Heart right ventricle (tissue), 16 donors: Measurements from ENCODE around the gene OR5P2. TPM values are rescaled to one million over a fixed set of nuclear protein-coding genes. Genes with fewer than 3 reads are reported as not detected.
"Not testable (repeated sequence)": the region's sequence is repeated elsewhere in the genome, so short reads cannot be mapped to it uniquely, and the experiment has no call there.

Experiments used
- ATAC-seq, 8 donors: fragments of 200-7000 bp; cut with Tn5 transposase; one replicate each; pipeline ENCODE4 v1.9.1; 2020; ENCODE audit warnings: mild to moderate bottlenecking in 8 of 8, moderate library complexity in 8 of 8, moderate number of reproducible peaks in 1 of 8
- DNase-seq, 2 donors: peaks; one replicate each; pipeline ENCODE4 v3.0.0-alpha.2; 2020
- H3K27ac ChIP-seq, 10 donors: fragments of 200-600 bp; sonication (generic) in 2 of 10; one replicate each; pipeline versions ENCODE4 v1.5.0 to v1.8.0; 2020 to 2022; ENCODE audit warnings: mild to moderate bottlenecking in 3 of 10
- H3K27me3 ChIP-seq, 7 donors: fragments of 200-600 bp; one replicate each; pipeline ENCODE4 v1.8.0; 2021 to 2022; ENCODE audit warnings: mild to moderate bottlenecking in 2 of 7
- H3K36me3 ChIP-seq, 9 donors: fragments of 200-600 bp; sonication (generic) in 1 of 9; one replicate each; pipeline versions ENCODE4 v1.5.0 to v1.8.0; 2020 to 2022; ENCODE audit warnings: mild to moderate bottlenecking in 2 of 9
- H3K4me1 ChIP-seq, 9 donors: fragments of 200-600 bp; sonication (generic) in 1 of 9; one replicate each; pipeline versions ENCODE4 v1.5.0 to v1.8.0; 2020 to 2022; ENCODE audit warnings: mild to moderate bottlenecking in 4 of 9
- H3K4me3 ChIP-seq, 10 donors: fragments of 200-600 bp; sonication (generic) in 2 of 10; one replicate each; pipeline versions ENCODE4 v1.5.0 to v1.8.0; 2020 to 2022; ENCODE audit warnings: mild to moderate bottlenecking in 7 of 10, moderate library complexity in 2 of 10
- H3K9me3 ChIP-seq, 11 donors: fragments of 200-600 bp in 10 of 11; sonication (generic) in 2 of 11; one replicate each; pipeline versions ENCODE4 v1.5.0 to v1.8.0; 2013 to 2022; ENCODE audit warnings: mild to moderate bottlenecking in 2 of 11, control low read depth in 1 of 11, moderate library complexity in 1 of 11
- WGBS, 2 donors: extraction: QIAGEN DNeasy Blood & Tissue Kit; methylation state at CpG; one replicate each; pipeline ENCODE4 v1.1.7; 2013; ENCODE audit warnings: inconsistent platforms in 1 of 2; 5-methylcytosine and 5-hydroxymethylcytosine counted together
- intact Hi-C, 10 donors: fragments of 100-400 bp; cut with DNase I; formaldehyde crosslinking; loops; one replicate each; pipeline versions ENCODE4 v1.11.1 to v1.14.2; 2022
- polyA plus RNA-seq, 2 donors: library from polyadenylated mRNA; stranded (reverse); fragments of 200-250 nt; gene quantifications; one replicate each; pipeline ENCODE4 v1.2.3, GENCODE V29; 2013
- total RNA-seq, 10 donors: library from RNA; stranded (reverse); fragmentation: NEBNext Ultra II Directional in 3 of 10; extraction: Animal tissue kit (Norgen Biotek cat#: 25700) in 3 of 10; gene quantifications; one replicate each; pipeline versions ENCODE4 v1.2.1 to v1.2.4, GENCODE V29; 2021 to 2023
- TF ChIP-seq, protein P1 (sequence below), 9 donors: fragments of 200-600 bp; sonication (generic) in 2 of 9; IDR thresholded peaks; one replicate each; pipeline versions ENCODE4 v1.5.0 to v1.8.0; 2021 to 2022; ENCODE audit warnings: antibody characterized with exemption in 9 of 9, mild to moderate bottlenecking in 5 of 9, moderate library complexity in 1 of 9
- donor health status: Arrhythmogenic right ventricular cardiomyopathy.
- donor health status: ischemic (EF 13 %, LVEDD 7.1; RV severe dilation, severe dysfunction).
- donor health status: healthy with polysubstance abuse.
- donor health status: DM: no; HTN: yes; CAD: no.
- donor health status: DM: no; HTN: no; CAD: no.
- donor health status: ischemic (EF 25% LVEDD 6.9; RV normal size, moderate dysfunction).
- donor health status: ischemic (EF 25% LVEDD 5.7; RV mildly dilated, moderate dysfunction).
- donor health status: healthy.
- donor health status: DM: yes; HTN: yes; CAD: no.
- donor health status: Ischemic cardiomyopathy.
- donor health status: ischemic (EF 35%, LVEDD 5.7; RV mildly dilated, moderate dysfunction).
- donor health status: nonischemic (EF 11% LVEDD 7.7; RV severe dilation, severe dysfunction).
- donor health status: DM: yes; HTN: yes; CAD: no.
- donor health status: PGD.
- donor health status: ischemic (EF 29% LVEDD 5.4; RV normal size, mild dysfunction).
- donor health status: nonischemic (EF 23%, LVEDD 6.1; RV moderate dilation, normal function).

Gene OR5P2
- total and polyA plus RNA-seq, 12 donors = not detected

GRCh38 chr11:7840578-7840977 is 43.8 kb upstream of the OR5P2 start:
- WGBS, 2 donors = 69 to 81% methylated on average over 2 of the region's 2 CpGs
- ATAC-seq (no peak), DNase-seq (no peak)

DNA sequence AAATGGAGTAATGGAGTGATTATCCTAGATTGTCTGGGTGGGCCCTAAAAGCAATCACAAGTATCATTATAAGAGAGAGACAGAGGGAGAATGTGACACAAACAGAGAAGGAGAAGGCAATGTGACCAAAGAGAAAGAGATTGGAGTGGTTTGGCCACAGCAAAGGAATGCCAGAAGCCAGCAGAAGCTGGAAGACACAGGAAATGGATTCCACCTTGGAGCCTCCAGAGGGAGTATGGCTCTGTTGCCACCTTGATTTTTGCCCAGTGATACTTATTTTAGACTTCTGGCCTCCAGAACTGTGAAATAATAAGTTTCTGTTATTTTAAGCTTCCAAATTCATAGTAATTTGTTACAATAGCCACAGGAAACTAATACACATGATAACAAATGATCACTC is 36.8 kb upstream of the OR5P2 start:
- H3K9me3 ChIP-seq = no peaks in the 10 kb centered on the region
- intact Hi-C loops = no loop called here
- no peaks in the 10 kb centered on the region for H3K4me1 ChIP-seq
- H3K4me3 ChIP-seq = no peak overlapping the region
- no peaks in the 10 kb centered on the region for H3K36me3 ChIP-seq
- DNase-seq = no peak
- H3K27me3 ChIP-seq = no peaks in the 10 kb centered on the region
- H3K27ac ChIP-seq = no peak overlapping the region
- no peak for ATAC-seq
- TF ChIP-seq, protein P1, sequence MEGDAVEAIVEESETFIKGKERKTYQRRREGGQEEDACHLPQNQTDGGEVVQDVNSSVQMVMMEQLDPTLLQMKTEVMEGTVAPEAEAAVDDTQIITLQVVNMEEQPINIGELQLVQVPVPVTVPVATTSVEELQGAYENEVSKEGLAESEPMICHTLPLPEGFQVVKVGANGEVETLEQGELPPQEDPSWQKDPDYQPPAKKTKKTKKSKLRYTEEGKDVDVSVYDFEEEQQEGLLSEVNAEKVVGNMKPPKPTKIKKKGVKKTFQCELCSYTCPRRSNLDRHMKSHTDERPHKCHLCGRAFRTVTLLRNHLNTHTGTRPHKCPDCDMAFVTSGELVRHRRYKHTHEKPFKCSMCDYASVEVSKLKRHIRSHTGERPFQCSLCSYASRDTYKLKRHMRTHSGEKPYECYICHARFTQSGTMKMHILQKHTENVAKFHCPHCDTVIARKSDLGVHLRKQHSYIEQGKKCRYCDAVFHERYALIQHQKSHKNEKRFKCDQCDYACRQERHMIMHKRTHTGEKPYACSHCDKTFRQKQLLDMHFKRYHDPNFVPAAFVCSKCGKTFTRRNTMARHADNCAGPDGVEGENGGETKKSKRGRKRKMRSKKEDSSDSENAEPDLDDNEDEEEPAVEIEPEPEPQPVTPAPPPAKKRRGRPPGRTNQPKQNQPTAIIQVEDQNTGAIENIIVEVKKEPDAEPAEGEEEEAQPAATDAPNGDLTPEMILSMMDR (IDR thresholded peaks at IDR 0.05) = no peak

More at GRCh38 chr11:7840578-7840977, 43.8 kb upstream of the OR5P2 start:
- Histone ChIP-seq H3K4me3 (no peak overlapping the region), H3K4me1 (no peaks in the 10 kb centered on the region), H3K27ac (no peak overlapping the region), H3K36me3 (no peaks in the 10 kb centered on the region), H3K27me3 (peaks cover 0 to 3% (median 0%) of the 10 kb centered on the region in 7 donors), H3K9me3 (no peaks in the 10 kb centered on the region)
- intact Hi-C loops = no loop called here
- TF ChIP-seq, protein P1 (IDR thresholded peaks at IDR 0.05) = no peak

GRCh38 chr11:7830740-7831139 is 34.0 kb upstream of the OR5P2 start, which contains the start of gene OR5P3:
TSS of gene OR5P3 (minus strand) at chr11:7830840.
- Histone ChIP-seq H3K4me3 (no peak within 1 kb of the TSS), H3K36me3 (no peaks in the 10 kb centered on the region), H3K27me3 (peaks cover 0 to 6% (median 0%) of the 10 kb centered on the region in 7 donors), H3K27ac (no peak within 1 kb of the TSS), H3K4me1 (no peaks in the 10 kb centered on the region), H3K9me3 (no peaks in the 10 kb centered on the region)
- TF ChIP-seq, protein P1 (IDR thresholded peaks at IDR 0.05) = no peak
- intact Hi-C loops = no loop called here
- no peak for ATAC-seq
- no peak for DNase-seq

DNA sequence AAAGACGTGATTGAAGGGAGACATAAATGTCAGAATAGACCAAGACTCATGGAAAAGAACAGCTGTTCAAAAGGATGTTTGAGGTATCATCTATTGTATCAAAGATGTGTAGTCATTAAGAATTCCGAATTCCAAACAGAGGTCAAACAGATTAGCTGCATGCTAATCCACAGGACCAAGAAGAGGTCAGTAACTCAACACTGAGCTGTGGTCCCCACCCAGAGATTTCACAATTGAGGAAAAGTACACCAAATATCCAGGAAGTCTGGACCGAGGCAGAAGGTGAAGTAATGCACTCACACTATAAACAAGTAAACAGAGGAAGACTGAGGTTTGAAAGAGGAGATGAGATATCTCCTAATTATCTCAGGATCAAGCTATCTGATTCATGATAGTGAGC is 29.6 kb upstream of the OR5P2 start:
- no peak overlapping the region for H3K4me3 ChIP-seq
- no peak for ATAC-seq
- no peak for DNase-seq
- 55 to 66% methylated on average over 3 of the region's 3 CpGs for WGBS, 2 donors
- no peaks in the 10 kb centered on the region for H3K4me1 ChIP-seq
- intact Hi-C loops = no loop called here
- peaks cover 0 to 6% (median 0%) of the 10 kb centered on the region in 7 donors for H3K27me3 ChIP-seq
- TF ChIP-seq, protein P1 (IDR thresholded peaks at IDR 0.05) = no peak
- H3K36me3 ChIP-seq = no peaks in the 10 kb centered on the region
- no peak overlapping the region for H3K27ac ChIP-seq
- no peaks in the 10 kb centered on the region for H3K9me3 ChIP-seq

DNA sequence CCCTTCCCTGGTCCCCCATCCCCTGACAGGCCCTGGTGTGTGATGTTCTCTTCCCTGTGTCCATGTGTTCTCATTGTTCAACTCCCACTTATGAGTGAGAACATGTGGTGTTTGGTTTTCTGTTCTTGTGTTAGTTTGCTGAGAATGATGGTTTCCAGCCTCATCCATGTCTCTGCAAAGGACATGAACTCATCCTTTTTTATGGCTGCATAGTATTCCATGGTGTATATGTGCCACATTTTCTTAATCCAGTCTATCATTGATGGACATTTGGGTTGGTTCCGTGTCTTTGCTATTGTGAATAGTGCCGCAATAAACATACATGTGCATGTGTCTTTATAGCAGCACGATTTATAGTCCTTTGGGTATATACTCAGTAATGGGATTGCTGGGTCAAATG is 23.7 kb upstream of the OR5P2 start:
- H3K4me1 ChIP-seq, DNase-seq, H3K27ac ChIP-seq, H3K4me3 ChIP-seq, ATAC-seq, H3K27me3 ChIP-seq, intact Hi-C loops, H3K36me3 ChIP-seq: not testable (repeated sequence)
- peaks cover 0 to 44% (median 21%) of the 10 kb centered on the region in 11 donors for H3K9me3 ChIP-seq
- WGBS, 2 donors = 87 to 89% methylated on average over 3 of the region's 3 CpGs

DNA sequence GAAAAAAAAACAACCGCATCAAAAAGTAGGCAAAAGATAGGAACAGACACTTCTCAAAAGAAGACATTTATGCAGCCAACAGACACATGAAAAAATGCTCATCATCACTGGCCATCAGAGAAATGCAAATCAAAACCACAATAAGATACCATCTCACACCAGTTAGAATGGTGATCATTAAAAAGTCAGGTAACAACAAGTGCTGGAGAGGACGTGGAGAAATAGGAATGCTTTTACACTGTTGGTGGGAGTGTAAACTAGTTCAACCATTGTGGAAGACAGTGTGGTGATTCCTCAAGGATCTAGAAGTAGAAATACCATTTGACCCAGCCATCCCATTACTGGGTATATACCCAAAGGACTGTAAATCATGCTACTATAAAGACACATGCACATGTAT is 18.2 kb upstream of the OR5P2 start:
- ATAC-seq, H3K4me1 ChIP-seq, intact Hi-C loops, H3K27me3 ChIP-seq, H3K27ac ChIP-seq, DNase-seq, H3K36me3 ChIP-seq, H3K4me3 ChIP-seq: not testable (repeated sequence)
- peaks cover 0 to 55% (median 27%) of the 10 kb centered on the region in 11 donors for H3K9me3 ChIP-seq
- 82 to 92% methylated on average over 2 of the region's 2 CpGs for WGBS, 2 donors

- 81 to 84% methylated on average over 2 of the region's 2 CpGs for WGBS, 2 donors
- DNase-seq, H3K4me1 ChIP-seq, H3K4me3 ChIP-seq, ATAC-seq, H3K27me3 ChIP-seq, H3K36me3 ChIP-seq, intact Hi-C loops, H3K27ac ChIP-seq: not testable (repeated sequence)
- H3K9me3 ChIP-seq = peaks cover 0 to 65% (median 15%) of the 10 kb centered on the region in 11 donors
Measured at GRCh38 chr11:7810301-7810700, 13.6 kb upstream of the OR5P2 start.
